Activated CD8-positive, alpha-beta memory T cell treated with anti-CD3 and anti-CD28 coated beads, Interleukin-2, amount 50 U/mL, for 4 hours (primary cell): ENCODE measurements around the gene SLC12A9.

Experiments
- DNase-seq: peaks from one replicate; pipeline ENCODE4 v3.0.0-alpha.2; 2020

The SLC12A9 gene

GRCh38 chr7:100886142-100886935, 33.8 kb downstream of the SLC12A9 start:
- no peak for DNase-seq

GRCh38 chr7:100886936-100887515, 34.5 kb downstream of the SLC12A9 start:
- DNase-seq, result no peak

- DNase-seq, result no peak
These were observed 35.2 kb downstream of the SLC12A9 start for GRCh38 chr7:100887516-100888290.

- no peak for DNase-seq
These were observed 35.9 kb downstream of the SLC12A9 start for GRCh38 chr7:100888291-100888987.

- DNase-seq, result no peak
These were observed 36.7 kb downstream of the SLC12A9 start, which contains the start of gene UFSP1 for GRCh38 chr7:100888988-100889750. TSS of gene UFSP1 (minus strand) at chr7:100889715. CDS start at chr7:100889271, 444 bp downstream.

GRCh38 chr7:100890653-100891567, 38.4 kb downstream of the SLC12A9 start:
- no peak for DNase-seq

- no peak for DNase-seq
These were observed 39.2 kb downstream of the SLC12A9 start for GRCh38 chr7:100891568-100892247.

- no peak for DNase-seq
These were observed 40.1 kb downstream of the SLC12A9 start for GRCh38 chr7:100892364-100893317.

GRCh38 chr7:100893318-100893895, 40.9 kb downstream of the SLC12A9 start:
- no peak for DNase-seq

- DNase-seq, result no peak
These were observed 41.6 kb downstream of the SLC12A9 start for GRCh38 chr7:100893910-100894721.

- peak; percentile 75 for DNase-seq
These were observed 42.6 kb downstream of the SLC12A9 start for GRCh38 chr7:100894860-100895700.

- DNase-seq, result no peak
These were observed 43.1 kb downstream of the SLC12A9 start, which contains the start of gene ACHE for GRCh38 chr7:100895701-100895955. TSS of gene ACHE (minus strand) at chr7:100895888. CDS start at chr7:100894232, 1,656 bp downstream.

- peak; percentile 41 for DNase-seq
These were observed 43.6 kb downstream of the SLC12A9 start for GRCh38 chr7:100895956-100896731.

GRCh38 chr7:100896732-100897608, 44.5 kb downstream of the SLC12A9 start:
- DNase-seq, result peak; percentile 32

GRCh38 chr7:100897772-100898454, 45.4 kb downstream of the SLC12A9 start:
- DNase-seq, result no peak
